T-helper 2 cell treated with Interferon-gamma antibody and Interleukin-4, amounts not matched to agents 5 μg/mL and 100 μg/mL, for 36 hours (primary cell): ENCODE data around the gene RIMOC1.

ENCODE experiments used
- DNase-seq: peaks from one replicate; pipeline ENCODE4 v3.0.0; 2021; ENCODE audit warnings: low spot score
- H3K27ac Mint-ChIP-seq: one replicate; pipeline ENCODE4 v1.8.0; 2021; ENCODE audit warnings: mild to moderate bottlenecking, mixed read lengths
- H3K27me3 Mint-ChIP-seq: one replicate; pipeline ENCODE4 v1.8.0; 2021; ENCODE audit warnings: low read depth, mixed read lengths
- H3K36me3 Mint-ChIP-seq: one replicate; pipeline ENCODE4 v1.8.0; 2021; ENCODE audit warnings: low read depth, mixed read lengths
- H3K4me1 Mint-ChIP-seq: one replicate; pipeline ENCODE4 v1.8.0; 2021; ENCODE audit warnings: low read depth, mixed read lengths
- H3K4me3 Mint-ChIP-seq: one replicate; pipeline ENCODE4 v1.8.0; 2022; ENCODE audit warnings: mild to moderate bottlenecking, moderate library complexity, mixed read lengths
- H3K9me3 Mint-ChIP-seq: one replicate; pipeline ENCODE4 v1.8.0; 2021; ENCODE audit warnings: mixed read lengths

RIMOC1 gene

DNA sequence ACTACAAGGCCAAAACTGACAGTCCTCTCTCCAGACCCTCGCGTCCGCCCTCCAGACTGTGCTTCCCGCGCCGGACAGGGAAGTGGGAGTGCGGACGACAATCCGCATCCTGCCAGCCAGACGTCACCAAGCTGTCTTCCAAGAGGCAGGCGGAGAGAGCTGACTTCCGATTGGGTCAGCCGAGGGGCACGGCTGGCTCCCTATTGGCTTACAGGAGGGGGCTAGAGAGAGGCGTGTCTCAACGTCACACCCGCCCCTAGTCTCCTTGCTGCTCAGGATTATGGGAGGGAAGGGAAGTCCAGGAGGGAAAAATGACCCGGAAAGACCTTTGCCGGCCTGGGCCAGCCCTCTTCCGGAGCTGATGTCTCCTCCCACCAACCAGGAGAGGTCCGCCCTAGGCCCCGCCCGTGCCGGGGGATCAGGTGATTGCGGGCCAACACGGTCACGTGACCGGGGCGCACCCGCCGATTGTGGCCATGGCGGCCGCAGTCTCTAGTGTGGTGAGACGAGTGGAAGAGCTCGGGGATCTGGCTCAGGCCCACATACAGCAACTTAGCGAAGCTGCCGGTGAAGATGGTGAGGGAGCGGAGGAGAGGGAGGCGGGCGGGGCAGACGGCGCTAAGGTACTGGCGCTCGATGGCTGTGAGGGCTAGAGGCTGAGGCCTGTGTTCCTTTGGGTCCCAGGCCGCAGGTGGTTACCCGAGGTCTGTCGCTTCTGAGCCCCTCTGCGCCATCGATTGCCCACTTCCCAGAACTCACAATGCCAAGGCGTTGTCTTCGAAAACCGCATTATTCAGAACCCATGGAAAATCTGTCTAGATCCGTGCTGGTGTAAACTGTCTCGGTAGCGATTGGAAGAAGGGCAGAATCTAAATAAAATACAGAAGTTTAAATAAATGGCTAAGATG lies at the start of gene RIMOC1:
Gene RIMOC1 (plus strand): TSS at position 453 of the 908 bp plus-strand sequence. CDS start 24 bp downstream, at position 477.
- no peaks in the 10 kb centered on the region for H3K9me3 Mint-ChIP-seq
- peaks cover 42% of the 10 kb centered on the region for H3K4me1 Mint-ChIP-seq
- H3K27ac Mint-ChIP-seq, result peak within 1 kb of the TSS; percentile 97

GRCh38 chr5:41856644-41857491 lies 47.3 kb upstream of the RIMOC1 start:
- H3K4me1 Mint-ChIP-seq, result peaks cover 14% of the 10 kb centered on the region
- H3K9me3 Mint-ChIP-seq, result no peaks in the 10 kb centered on the region
- peaks cover 39% of the 10 kb centered on the region for H3K36me3 Mint-ChIP-seq
- DNase-seq, result peak; percentile 48
- H3K27ac Mint-ChIP-seq, result no peak overlapping the region
- no peaks in the 10 kb centered on the region for H3K27me3 Mint-ChIP-seq
- no peak overlapping the region for H3K4me3 Mint-ChIP-seq

More for the DNA sequence above, at the start of gene RIMOC1:
- H3K27me3 Mint-ChIP-seq, result peaks cover 5% of the 10 kb centered on the region
- H3K4me3 Mint-ChIP-seq, result peak within 1 kb of the TSS; percentile 96
- H3K36me3 Mint-ChIP-seq, result peaks cover 23% of the 10 kb centered on the region
- peak; percentile 98 for DNase-seq

DNA sequence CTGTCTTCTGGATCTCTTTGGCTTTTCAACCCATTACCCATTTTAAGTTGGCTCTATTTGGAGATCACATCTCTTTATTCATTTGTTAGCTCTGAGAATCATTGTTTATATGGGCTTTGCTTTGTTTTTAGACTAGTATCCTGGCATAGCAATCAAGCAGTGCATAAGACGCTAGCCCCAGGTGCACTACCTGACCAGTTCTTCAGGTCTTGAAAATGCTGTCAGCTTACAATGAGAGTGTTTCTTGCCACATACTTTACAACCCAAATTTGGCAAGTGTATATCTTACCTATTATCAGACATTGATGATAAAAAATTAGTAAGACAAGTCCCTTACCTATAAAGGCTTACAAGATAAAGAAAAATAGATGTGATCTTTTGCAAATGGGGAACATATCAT lies 46.2 kb upstream of the RIMOC1 start:
- Mint-ChIP-seq H3K27me3 (no peaks in the 10 kb centered on the region), H3K36me3 (peaks cover 34% of the 10 kb centered on the region), H3K27ac (no peak overlapping the region), H3K4me1 (peaks cover 13% of the 10 kb centered on the region), H3K9me3 (no peaks in the 10 kb centered on the region), H3K4me3 (no peak overlapping the region)
- no peak for DNase-seq

DNA sequence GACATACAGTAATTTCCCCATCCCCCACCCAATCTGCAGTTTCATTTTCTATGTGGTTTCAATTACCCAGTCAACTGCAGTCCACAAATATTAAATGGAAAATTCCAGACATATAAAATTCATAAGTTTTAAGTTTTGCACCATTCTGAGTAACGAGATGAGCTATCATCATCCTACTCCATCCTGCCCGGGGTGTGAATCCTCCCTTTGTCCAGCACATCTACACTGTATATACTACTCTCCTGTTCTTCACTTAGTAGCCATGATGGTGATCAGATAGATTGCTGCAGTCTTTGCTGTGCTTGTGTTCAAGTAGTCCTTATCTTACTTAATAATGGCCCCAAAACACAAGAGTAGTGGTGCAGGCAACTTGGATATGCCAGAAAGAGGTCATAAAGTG lies 45.3 kb upstream of the RIMOC1 start:
- Mint-ChIP-seq H3K27me3 (no peaks in the 10 kb centered on the region), H3K9me3 (no peaks in the 10 kb centered on the region), H3K27ac (peak overlapping the region; percentile 9), H3K36me3 (peaks cover 30% of the 10 kb centered on the region), H3K4me1 (peaks cover 18% of the 10 kb centered on the region), H3K4me3 (peak overlapping the region; percentile 16)
- DNase-seq, result no peak

- Mint-ChIP-seq H3K27me3 (no peaks in the 10 kb centered on the region), H3K36me3 (peaks cover 29% of the 10 kb centered on the region), H3K27ac (peak overlapping the region; percentile 28), H3K4me1 (peaks cover 57% of the 10 kb centered on the region), H3K9me3 (no peaks in the 10 kb centered on the region), H3K4me3 (peak overlapping the region; percentile 6)
- DNase-seq, result no peak
These were observed 40.2 kb upstream of the RIMOC1 start for GRCh38 chr5:41863871-41864486.

GRCh38 chr5:41869151-41869723 lies 34.9 kb upstream of the RIMOC1 start:
- Mint-ChIP-seq H3K27me3 (no peaks in the 10 kb centered on the region), H3K4me3 (peak overlapping the region; percentile 92), H3K27ac (peak overlapping the region; percentile 87), H3K36me3 (peaks cover 12% of the 10 kb centered on the region), H3K4me1 (peaks cover 52% of the 10 kb centered on the region), H3K9me3 (no peaks in the 10 kb centered on the region)
- no peak for DNase-seq

DNA sequence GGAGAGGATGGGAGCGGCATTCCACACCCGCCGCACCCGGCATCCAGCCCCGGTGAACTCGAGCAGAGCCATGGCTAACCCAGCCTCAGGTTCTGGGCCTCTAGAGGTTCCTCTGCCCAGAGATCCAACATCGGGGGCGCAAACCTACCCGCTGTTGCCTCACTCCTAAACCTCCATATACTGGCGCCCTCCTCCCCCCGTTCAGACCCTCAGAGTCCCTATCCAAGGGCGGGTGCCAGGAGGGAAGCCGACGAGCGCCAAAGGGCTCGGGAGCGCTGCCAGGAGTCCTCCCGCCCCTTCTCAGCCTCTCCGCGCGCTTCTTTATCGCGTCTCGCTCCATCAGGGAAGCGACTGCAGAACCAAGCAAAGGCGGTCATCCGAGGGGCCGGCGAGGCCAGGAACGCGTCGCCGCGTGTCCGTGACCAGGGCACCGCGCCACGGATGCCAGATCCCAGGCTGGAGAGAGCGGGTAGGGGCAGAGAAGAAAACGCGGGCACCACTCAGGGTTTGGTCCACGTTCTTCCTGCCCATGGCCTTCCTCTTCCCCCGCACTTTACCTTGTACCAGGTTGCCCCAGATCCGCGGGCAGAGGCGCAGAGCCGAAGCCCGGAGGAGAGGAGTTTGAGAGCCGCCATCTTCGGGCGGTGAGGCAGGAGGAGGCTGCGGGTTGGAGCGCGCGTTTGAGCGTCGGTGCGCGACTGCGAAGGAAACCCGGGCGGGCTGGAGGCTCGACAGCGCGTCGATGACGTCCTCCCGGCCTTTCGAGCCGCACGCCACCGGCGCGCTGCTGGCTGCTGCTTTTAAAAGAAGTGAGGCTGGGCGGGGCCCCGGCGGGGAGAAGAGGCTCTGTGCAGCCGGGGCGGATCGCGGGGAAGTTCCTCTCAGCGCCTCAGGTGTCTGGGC lies 34.2 kb upstream of the RIMOC1 start, which contains the start of gene OXCT1:
Gene OXCT1 (minus strand): TSS at position 702 of the 903 bp plus-strand sequence. CDS start 67 bp downstream, at position 635.
- H3K9me3 Mint-ChIP-seq, result no peaks in the 10 kb centered on the region
- DNase-seq, result peak; percentile 93
- H3K4me3 Mint-ChIP-seq, result peak within 1 kb of the TSS; percentile 92
- H3K27ac Mint-ChIP-seq, result peak within 1 kb of the TSS; percentile 87
- peaks cover 52% of the 10 kb centered on the region for H3K4me1 Mint-ChIP-seq
- peaks cover 12% of the 10 kb centered on the region for H3K36me3 Mint-ChIP-seq
- H3K27me3 Mint-ChIP-seq, result no peaks in the 10 kb centered on the region

- Mint-ChIP-seq H3K4me3 (peak overlapping the region; percentile 92), H3K4me1 (peaks cover 50% of the 10 kb centered on the region), H3K27me3 (no peaks in the 10 kb centered on the region), H3K36me3 (peaks cover 12% of the 10 kb centered on the region), H3K27ac (peak overlapping the region; percentile 87), H3K9me3 (no peaks in the 10 kb centered on the region)
- no peak for DNase-seq
These were observed 33.5 kb upstream of the RIMOC1 start for GRCh38 chr5:41870627-41871048.

- Mint-ChIP-seq H3K4me3 (no peak overlapping the region), H3K4me1 (peaks cover 41% of the 10 kb centered on the region), H3K27me3 (no peaks in the 10 kb centered on the region), H3K27ac (no peak overlapping the region), H3K9me3 (no peaks in the 10 kb centered on the region), H3K36me3 (peaks cover 8% of the 10 kb centered on the region)
- DNase-seq, result no peak
These were observed 32.3 kb upstream of the RIMOC1 start for GRCh38 chr5:41871852-41872251.

GRCh38 chr5:41874512-41875060 lies 29.6 kb upstream of the RIMOC1 start:
- no peaks in the 10 kb centered on the region for H3K36me3 Mint-ChIP-seq
- no peaks in the 10 kb centered on the region for H3K9me3 Mint-ChIP-seq
- DNase-seq, result no peak
- peak overlapping the region; percentile 1 for H3K4me3 Mint-ChIP-seq
- no peaks in the 10 kb centered on the region for H3K27me3 Mint-ChIP-seq
- H3K27ac Mint-ChIP-seq, result peak overlapping the region; percentile 29
- H3K4me1 Mint-ChIP-seq, result peaks cover 35% of the 10 kb centered on the region

- H3K4me3 Mint-ChIP-seq, result peak overlapping the region; percentile 1
- no peak for DNase-seq
- no peaks in the 10 kb centered on the region for H3K27me3 Mint-ChIP-seq
- H3K9me3 Mint-ChIP-seq, result no peaks in the 10 kb centered on the region
- peaks cover 37% of the 10 kb centered on the region for H3K4me1 Mint-ChIP-seq
- no peaks in the 10 kb centered on the region for H3K36me3 Mint-ChIP-seq
- H3K27ac Mint-ChIP-seq, result peak overlapping the region; percentile 29
These were observed 29.0 kb upstream of the RIMOC1 start for GRCh38 chr5:41875121-41875520.

- Mint-ChIP-seq H3K9me3 (no peaks in the 10 kb centered on the region), H3K36me3 (no peaks in the 10 kb centered on the region), H3K4me3 (no peak overlapping the region), H3K4me1 (peaks cover 31% of the 10 kb centered on the region), H3K27me3 (no peaks in the 10 kb centered on the region), H3K27ac (no peak overlapping the region)
- no peak for DNase-seq
These were observed 27.5 kb upstream of the RIMOC1 start for GRCh38 chr5:41876678-41877077.
